Parietal lobe (tissue), 2 donors: Measurements from ENCODE around the gene FAM72C. TPM values are rescaled to one million over a fixed set of nuclear protein-coding genes. Genes with fewer than 3 reads are reported as not detected.

Experiments used
- small RNA-seq: library from RNA; depleted of rRNA; stranded (forward); fragments of <200 nt; gene quantifications from one replicate; pipeline ENCODE3, GENCODE V24; 2014; ENCODE audit warnings: low replicate concordance
- total RNA-seq: library from RNA; depleted of rRNA; stranded (reverse); fragments of >200 nt; gene quantifications from one replicate; pipeline ENCODE4 v1.2.3, GENCODE V29; 2014

Gene FAM72C
- 0.31 TPM for total RNA-seq

GRCh38 chr1:143971924-143972700, at the start of gene FAM72C:
Gene FAM72C (minus strand): TSS chr1:143971986. CDS start chr1:143971141, 845 bp downstream.

Small RNA genes lying within 50 kb of the gene (small RNA-seq; reads per million reads assigned to genes)
- not detected for gene HIST2H3PS2
